A549 (cell line): ENCODE measurements around the gene KRT7. TPM values are rescaled to one million over a fixed set of nuclear protein-coding genes. Genes with fewer than 3 reads are reported as not detected.

Source experiments
- ATAC-seq, 2 experiments: fragments of 200-7000 bp in 1 of 2; fragments of >200 bp in 1 of 2; cut with Nextera tagmentation in 1 of 2; cut with Tn5 transposase in 1 of 2; 3 replicates each; pipeline versions ENCODE4 v1.8.0 to v1.9.1; 2018 to 2020; ENCODE audit warnings: mild to moderate bottlenecking in 1 of 2, moderate library complexity in 1 of 2
- CTCF ChIA-PET: fragments of 300-600 bp; sonication (Branson Sonifier 250); formaldehyde crosslinking; extraction: SDS; loops from one replicate; lab custom pipeline; 2021; ENCODE audit warnings: antibody characterized with exemption, inconsistent platforms; lab: Yijun Ruan, JAX
- POLR2A ChIA-PET: fragments of 350-600 bp; formaldehyde crosslinking; extraction: SDS; loops from one replicate; lab custom pipeline; 2021; ENCODE audit warnings: antibody characterized with exemption, inconsistent platforms; lab: Yijun Ruan, JAX
- DNase-seq, 2 experiments: peaks; one replicate each; pipeline versions ENCODE4 v3.0.0 to v3.0.0-alpha.2; 2011 to 2016; ENCODE audit warnings: low read depth in 1 of 2, low spot score in 1 of 2
- FAIRE-seq: peaks from 2 replicates; lab custom pipeline; 2011; peaks lifted over from hg19 to GRCh38; lab: Jason Lieb, UNC
- H3K27ac ChIP-seq, 2 experiments: fragments of >200 bp; sonication (Bioruptor Twin); formaldehyde crosslinking; 3 replicates each; pipeline ENCODE4 v1.5.1; 2016 to 2017
- H3K4me1 ChIP-seq: fragments of >200 bp; sonication (Bioruptor Twin); formaldehyde crosslinking; 3 replicates; pipeline ENCODE4 v1.6.1; 2016
- H3K4me2 ChIP-seq: fragments of >200 bp; sonication (Bioruptor Twin); formaldehyde crosslinking; 3 replicates; pipeline ENCODE4 v1.6.1; 2016
- H3K4me3 ChIP-seq: fragments of >200 bp; sonication (Bioruptor Twin); formaldehyde crosslinking; 3 replicates; pipeline ENCODE4 v1.5.1; 2016
- H3K9me3 ChIP-seq: fragments of >200 bp; sonication (Bioruptor Twin); formaldehyde crosslinking; 3 replicates; pipeline ENCODE4 v1.6.1; 2016
- ATOH8 ChIP-seq: fragments of 250-450 bp; sonication (Bioruptor Pico); IDR thresholded peaks from 2 replicates; pipeline ENCODE4 v1.5.0; 2020; ENCODE audit warnings: low read depth, mild to moderate bottlenecking, moderate library complexity
- BHLHE40 ChIP-seq: IDR thresholded peaks from 2 replicates; pipeline ENCODE4 v1.6.1; 2012; ENCODE audit warnings: low read depth, low read length, inconsistent platforms
- CBX2 ChIP-seq: fragments of 200-600 bp; sonication (generic); IDR thresholded peaks from 2 replicates; pipeline ENCODE4 v1.6.1; 2016; ENCODE audit warnings: low read depth, mild to moderate bottlenecking, borderline replicate concordance
- CEBPB ChIP-seq, 2 experiments: fragments of >200 bp in 1 of 2; sonication (Bioruptor Twin) in 1 of 2; formaldehyde crosslinking in 1 of 2; IDR thresholded peaks; 2 replicates each; pipeline ENCODE4 v1.6.1; 2012 to 2016
- EHMT2 ChIP-seq: fragments of 200-600 bp; sonication (generic); IDR thresholded peaks from 2 replicates; pipeline ENCODE4 v1.6.1; 2016; ENCODE audit warnings: antibody characterized with exemption, low read depth, mild to moderate bottlenecking, moderate library complexity
- FOSB ChIP-seq: fragments of 250-450 bp; sonication (Bioruptor Pico); IDR thresholded peaks from 2 replicates; pipeline ENCODE4 v1.5.0; 2020; ENCODE audit warnings: mild to moderate bottlenecking, moderate library complexity
- FOSL2 ChIP-seq, 2 experiments: fragments of 450-650 bp in 1 of 2; fragments of >200 bp in 1 of 2; sonication (Bioruptor Twin) in 1 of 2; formaldehyde crosslinking; IDR thresholded peaks; 2 replicates each; pipeline versions ENCODE4 v1.5.0 to v1.6.1; 2016 to 2020; ENCODE audit warnings: mild to moderate bottlenecking in 1 of 2, moderate library complexity in 1 of 2
- FOXS1 ChIP-seq: fragments of 250-450 bp; sonication (Bioruptor Pico); IDR thresholded peaks from 2 replicates; pipeline ENCODE4 v1.5.0; 2020; ENCODE audit warnings: mild to moderate bottlenecking, moderate library complexity
- GATA3 ChIP-seq: IDR thresholded peaks from 2 replicates; pipeline ENCODE4 v1.6.1; 2012; ENCODE audit warnings: borderline replicate concordance
- HDAC2 ChIP-seq: fragments of 200-600 bp; sonication (generic); IDR thresholded peaks from 2 replicates; pipeline ENCODE4 v1.6.1; 2016
- HEYL ChIP-seq: fragments of 250-450 bp; sonication (Bioruptor Pico); IDR thresholded peaks from 2 replicates; pipeline ENCODE4 v1.8.0; 2021; ENCODE audit warnings: mild to moderate bottlenecking, moderate library complexity
- HOXA7 ChIP-seq: fragments of 250-450 bp; sonication (Bioruptor Pico); IDR thresholded peaks from 2 replicates; pipeline ENCODE4 v1.5.0; 2020; ENCODE audit warnings: mild to moderate bottlenecking, moderate library complexity
- HOXB5 ChIP-seq: fragments of 250-450 bp; sonication (Bioruptor Pico); IDR thresholded peaks from 2 replicates; pipeline ENCODE4 v1.5.0; 2020; ENCODE audit warnings: mild to moderate bottlenecking, moderate library complexity
- JUN ChIP-seq, 2 experiments: fragments of >200 bp; sonication (Bioruptor Twin); formaldehyde crosslinking; IDR thresholded peaks; 2 replicates in 1 of 2; 3 replicates in 1 of 2; pipeline ENCODE4 v1.6.1; 2016 to 2017
- MAFK ChIP-seq: fragments of 450-650 bp; IDR thresholded peaks from 2 replicates; pipeline ENCODE4 v1.6.1; 2014; ENCODE audit not compliant: partially characterized antibody
- MAZ ChIP-seq: fragments of 150-350 bp; IDR thresholded peaks from 2 replicates; pipeline ENCODE4 v1.6.1; 2014; ENCODE audit warnings: antibody characterized with exemption, low read depth, low read length, borderline replicate concordance
- MYC ChIP-seq: IDR thresholded peaks from 2 replicates; pipeline ENCODE4 v1.6.1; 2012; ENCODE audit warnings: mild to moderate bottlenecking, inconsistent platforms, low read length, improper control_type of control experiment, borderline replicate concordance
- NR3C1 ChIP-seq: fragments of >200 bp; sonication (Bioruptor Twin); formaldehyde crosslinking; IDR thresholded peaks from 3 replicates; pipeline ENCODE4 v1.6.1; 2017
- PBX3 ChIP-seq: IDR thresholded peaks from 2 replicates; pipeline ENCODE4 v1.6.1; 2012
- PHF8 ChIP-seq: fragments of 200-600 bp; sonication (generic); IDR thresholded peaks from 2 replicates; pipeline ENCODE4 v1.6.1; 2016; ENCODE audit warnings: low read depth, mild to moderate bottlenecking, antibody characterized with exemption, moderate library complexity, borderline replicate concordance
- POLR2A ChIP-seq: IDR thresholded peaks from 2 replicates; pipeline ENCODE4 v1.6.1; 2012; ENCODE audit warnings: mild to moderate bottlenecking, low read length
- POLR2AphosphoS2 ChIP-seq: conservative IDR thresholded peaks from 2 replicates; pipeline ENCODE4 v1.6.1; 2012; ENCODE audit warnings: low read length, improper control_type of control experiment, inconsistent platforms
- RAD21 ChIP-seq, 2 experiments: fragments of >200 bp in 1 of 2; sonication (Bioruptor Twin) in 1 of 2; formaldehyde crosslinking in 1 of 2; IDR thresholded peaks in 1 of 2; conservative IDR thresholded peaks in 1 of 2; 2 replicates in 1 of 2; 3 replicates in 1 of 2; pipeline ENCODE4 v1.6.1; 2012 to 2018; ENCODE audit warnings: inconsistent platforms in 1 of 2
- RARB ChIP-seq: fragments of 250-450 bp; sonication (Bioruptor Pico); IDR thresholded peaks from 2 replicates; pipeline ENCODE4 v1.8.0; 2021; ENCODE audit warnings: mild to moderate bottlenecking, moderate library complexity
- RCOR1 ChIP-seq: fragments of 150-350 bp; IDR thresholded peaks from 2 replicates; pipeline ENCODE4 v1.6.1; 2014; ENCODE audit warnings: antibody characterized with exemption, low read length, low read depth
- SMC3 ChIP-seq: fragments of >200 bp; sonication (Bioruptor Twin); formaldehyde crosslinking; IDR thresholded peaks from 3 replicates; pipeline ENCODE4 v1.6.1; 2018; ENCODE audit warnings: inconsistent platforms
- SREBF2 ChIP-seq: fragments of 450-650 bp; IDR thresholded peaks from 2 replicates; pipeline ENCODE4 v1.6.1; 2014; ENCODE audit warnings: mild to moderate bottlenecking, moderate library complexity
- TFCP2L1 ChIP-seq: fragments of 250-450 bp; sonication (Bioruptor Pico); IDR thresholded peaks from 2 replicates; pipeline ENCODE4 v1.5.0; 2021; ENCODE audit warnings: mild to moderate bottlenecking
- TP53 ChIP-seq: fragments of 250-450 bp; sonication (Bioruptor Pico); IDR thresholded peaks from 2 replicates; pipeline ENCODE4 v1.5.0; 2021; ENCODE audit warnings: mild to moderate bottlenecking, moderate library complexity
- ZC3H11A ChIP-seq: fragments of 450-650 bp; IDR thresholded peaks from 2 replicates; pipeline ENCODE4 v1.6.1; 2014; ENCODE audit warnings: antibody characterized with exemption, mild to moderate bottlenecking
- ZFP36 ChIP-seq: fragments of 450-650 bp; IDR thresholded peaks from 2 replicates; pipeline ENCODE4 v1.6.1; 2014; ENCODE audit warnings: borderline replicate concordance; ENCODE audit not compliant: partially characterized antibody
- WGBS: methylation state at CpG from one replicate; pipeline ENCODE4 v1.1.6; 2017; ENCODE audit errors: missing lambda C conversion rate; 5-methylcytosine and 5-hydroxymethylcytosine counted together
- polyA plus RNA-seq, 4 experiments: library from polyadenylated mRNA; depleted of rRNA in 3 of 4; stranded (reverse); fragments of >200 nt; fragmentation: RNase III in 1 of 4; extraction: RNeasy Plus Mini Kit Qiagen cat#74134 plus additional on column Dnase treatment in 1 of 4; gene quantifications; 2 replicates in 3 of 4; 3 replicates in 1 of 4; pipeline ENCODE4 v1.2.3, GENCODE V29; 2011 to 2017
- TF ChIP-seq, protein P1 (sequence below): IDR thresholded peaks from 2 replicates; pipeline ENCODE4 v1.6.1; 2012; ENCODE audit warnings: low read depth, borderline replicate concordance
- TF ChIP-seq, protein P2 (sequence below): fragments of 450-650 bp; IDR thresholded peaks from 2 replicates; pipeline ENCODE4 v1.6.1; 2014; ENCODE audit warnings: antibody characterized with exemption
- TF ChIP-seq, protein P3 (sequence below): fragments of >200 bp; sonication (Bioruptor Twin); formaldehyde crosslinking; IDR thresholded peaks from 3 replicates; pipeline ENCODE4 v1.5.1; 2016

Gene KRT7
- polyA plus RNA-seq, 2 of the 4 experiments (the other 2 are of a cell fraction) = 2,623 to 3,055 TPM

DNA sequence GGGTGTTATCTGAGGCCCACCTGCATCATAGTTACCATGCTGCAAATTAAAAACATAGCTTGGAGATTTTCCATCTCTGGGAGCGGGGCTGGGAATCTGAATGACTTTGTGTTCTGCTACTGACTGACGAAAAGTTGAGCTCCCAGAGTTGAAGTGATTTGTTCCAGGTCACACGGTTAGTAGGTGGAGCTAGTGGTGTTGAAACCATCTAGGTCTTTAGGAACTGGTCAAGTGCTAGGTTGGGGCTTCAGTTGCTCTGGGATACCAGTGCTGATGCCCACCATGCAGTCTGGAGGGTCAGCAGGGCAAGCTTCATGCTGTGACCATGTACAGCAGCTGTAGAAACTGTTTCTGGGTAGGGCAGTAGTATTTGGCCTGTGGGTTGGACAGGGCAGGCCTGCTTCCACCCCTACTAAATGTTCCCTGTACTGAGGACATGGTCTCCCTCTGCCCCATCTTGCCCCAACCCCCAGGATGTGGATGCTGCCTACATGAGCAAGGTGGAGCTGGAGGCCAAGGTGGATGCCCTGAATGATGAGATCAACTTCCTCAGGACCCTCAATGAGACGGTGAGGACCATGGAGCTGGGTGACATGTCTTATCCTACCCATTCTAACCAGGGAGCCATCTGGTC is 5.3 kb downstream of the KRT7 start (continued):
- TF ChIP-seq NR3C1 (no peak), EHMT2 (no peak), HOXA7 (CRISPR knock-in tag) (peak; percentile 67; the same call in 1 of the 2 replicates), PHF8 (no peak)
- TF ChIP-seq, protein P1, sequence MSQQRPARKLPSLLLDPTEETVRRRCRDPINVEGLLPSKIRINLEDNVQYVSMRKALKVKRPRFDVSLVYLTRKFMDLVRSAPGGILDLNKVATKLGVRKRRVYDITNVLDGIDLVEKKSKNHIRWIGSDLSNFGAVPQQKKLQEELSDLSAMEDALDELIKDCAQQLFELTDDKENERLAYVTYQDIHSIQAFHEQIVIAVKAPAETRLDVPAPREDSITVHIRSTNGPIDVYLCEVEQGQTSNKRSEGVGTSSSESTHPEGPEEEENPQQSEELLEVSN = no peak
- TF ChIP-seq, all 56 proteins: peak for 6

GRCh38 chr12:52238916-52239646 is 6.0 kb downstream of the KRT7 start:
- ChIA-PET POLR2A (interaction anchor here (2.3 to 7.4 kb wide), 4 partner anchors 12 to 47 kb away, joined by 9 to 54 read pairs (median 13); partner anchors contain the start of gene KRT80), CTCF (interaction anchor here (1.0 to 13.1 kb wide), 12 partner anchors 8 to 641 kb away, joined by 3 to 182 read pairs (median 8); no protein-coding TSS in a partner anchor)
- ATAC-seq (no peak), DNase-seq (peak in 1 of 2 experiments; percentile 53), FAIRE-seq (no peak)
- Histone ChIP-seq H3K9me3 (no peaks in the 10 kb centered on the region), H3K4me3 (peak overlapping the region; percentile 93), H3K27ac (peak overlapping the region; percentile 97), H3K4me1 (peaks cover 88% of the 10 kb centered on the region), H3K4me2 (peak overlapping the region; percentile 99)
- 59% methylated on average over 7 of the region's 7 CpGs for WGBS
- no peak for TF ChIP-seq FOSB (CRISPR knock-in tag)
- TF ChIP-seq MAZ = no peak
- no peak for TF ChIP-seq TP53 (CRISPR knock-in tag)
- no peak for TF ChIP-seq RAD21 (conservative IDR thresholded peaks at IDR 0.05 in 1 of 2, IDR thresholded peaks at IDR 0.05 in 1 of 2)
- TF ChIP-seq RCOR1 = no peak
- peak in 1 of 2 experiments; percentile 10; a peak in 2 of 5 replicates for TF ChIP-seq JUN (IDR thresholded peaks at IDR 0.05)
- TF ChIP-seq ZFP36 = no peak
- no peak for TF ChIP-seq TFCP2L1 (CRISPR knock-in tag)
- TF ChIP-seq CEBPB (IDR thresholded peaks at IDR 0.05) = 0 out of 4 replicates have a peak, but pooled peaks of 1 of the 2 experiments have one; percentile 4
- TF ChIP-seq EHMT2 = no peak
- TF ChIP-seq FOXS1 (CRISPR knock-in tag) = no peak
- TF ChIP-seq ATOH8 (CRISPR knock-in tag) = no peak
- no peak for TF ChIP-seq MYC
- no peak for TF ChIP-seq SREBF2
- TF ChIP-seq FOSL2 (IDR thresholded peaks at IDR 0.05) = no peak
- TF ChIP-seq FOSL2 (CRISPR knock-in tag; IDR thresholded peaks at IDR 0.05) = no peak
- no peak for TF ChIP-seq PBX3
- no peak for TF ChIP-seq BHLHE40
- no peak for TF ChIP-seq CBX2
- TF ChIP-seq GATA3 = peak; percentile 14; the same call in 1 of the 2 replicates
- peak; percentile 84 for TF ChIP-seq MAFK
- TF ChIP-seq POLR2AphosphoS2 = no peak; the same call in 1 of the 2 replicates
- TF ChIP-seq, protein P2, sequence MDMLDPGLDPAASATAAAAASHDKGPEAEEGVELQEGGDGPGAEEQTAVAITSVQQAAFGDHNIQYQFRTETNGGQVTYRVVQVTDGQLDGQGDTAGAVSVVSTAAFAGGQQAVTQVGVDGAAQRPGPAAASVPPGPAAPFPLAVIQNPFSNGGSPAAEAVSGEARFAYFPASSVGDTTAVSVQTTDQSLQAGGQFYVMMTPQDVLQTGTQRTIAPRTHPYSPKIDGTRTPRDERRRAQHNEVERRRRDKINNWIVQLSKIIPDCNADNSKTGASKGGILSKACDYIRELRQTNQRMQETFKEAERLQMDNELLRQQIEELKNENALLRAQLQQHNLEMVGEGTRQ = no peak
- no peak for TF ChIP-seq PHF8
- no peak for TF ChIP-seq HOXB5 (CRISPR knock-in tag)
- no peak for TF ChIP-seq POLR2A
- TF ChIP-seq HEYL (CRISPR knock-in tag) = no peak
- no peak for TF ChIP-seq RARB (CRISPR knock-in tag)
- TF ChIP-seq, protein P3, sequence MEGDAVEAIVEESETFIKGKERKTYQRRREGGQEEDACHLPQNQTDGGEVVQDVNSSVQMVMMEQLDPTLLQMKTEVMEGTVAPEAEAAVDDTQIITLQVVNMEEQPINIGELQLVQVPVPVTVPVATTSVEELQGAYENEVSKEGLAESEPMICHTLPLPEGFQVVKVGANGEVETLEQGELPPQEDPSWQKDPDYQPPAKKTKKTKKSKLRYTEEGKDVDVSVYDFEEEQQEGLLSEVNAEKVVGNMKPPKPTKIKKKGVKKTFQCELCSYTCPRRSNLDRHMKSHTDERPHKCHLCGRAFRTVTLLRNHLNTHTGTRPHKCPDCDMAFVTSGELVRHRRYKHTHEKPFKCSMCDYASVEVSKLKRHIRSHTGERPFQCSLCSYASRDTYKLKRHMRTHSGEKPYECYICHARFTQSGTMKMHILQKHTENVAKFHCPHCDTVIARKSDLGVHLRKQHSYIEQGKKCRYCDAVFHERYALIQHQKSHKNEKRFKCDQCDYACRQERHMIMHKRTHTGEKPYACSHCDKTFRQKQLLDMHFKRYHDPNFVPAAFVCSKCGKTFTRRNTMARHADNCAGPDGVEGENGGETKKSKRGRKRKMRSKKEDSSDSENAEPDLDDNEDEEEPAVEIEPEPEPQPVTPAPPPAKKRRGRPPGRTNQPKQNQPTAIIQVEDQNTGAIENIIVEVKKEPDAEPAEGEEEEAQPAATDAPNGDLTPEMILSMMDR = no peak
- TF ChIP-seq HDAC2 = no peak
- no peak for TF ChIP-seq ZC3H11A
- no peak for TF ChIP-seq SMC3
- TF ChIP-seq HOXA7 (CRISPR knock-in tag) = peak; percentile 77; the same call in 1 of the 2 replicates
